Progenitor cell of endocrine pancreas (in vitro differentiated cells): Measurements from ENCODE around the gene CEP41. TPM values are rescaled to one million over a fixed set of nuclear protein-coding genes. Genes with fewer than 3 reads are reported as not detected.

ENCODE experiments used
- DNase-seq: peaks from one replicate; pipeline ENCODE4 v3.0.0; 2021; ENCODE audit warnings: low spot score; ENCODE audit not compliant: unreplicated experiment
- H3K27ac Mint-ChIP-seq: 2 replicates; pipeline ENCODE4 v1.8.0; 2021; ENCODE audit warnings: mild to moderate bottlenecking, moderate library complexity, mixed read lengths
- H3K27me3 Mint-ChIP-seq: 2 replicates; pipeline ENCODE4 v1.8.0; 2021; ENCODE audit warnings: mixed read lengths
- H3K36me3 Mint-ChIP-seq: 2 replicates; pipeline ENCODE4 v1.8.0; 2022; ENCODE audit warnings: mixed read lengths; ENCODE audit not compliant: insufficient read depth
- H3K4me1 Mint-ChIP-seq: 2 replicates; pipeline ENCODE4 v1.8.0; 2021; ENCODE audit warnings: low read depth, mixed read lengths
- H3K4me3 Mint-ChIP-seq: 2 replicates; pipeline ENCODE4 v1.8.0; 2021; ENCODE audit warnings: low read depth, mild to moderate bottlenecking, moderate library complexity, mixed read lengths
- H3K9me3 Mint-ChIP-seq: 2 replicates; pipeline ENCODE4 v1.8.0; 2021; ENCODE audit warnings: low read depth, mixed read lengths
- CTCF ChIP-seq: fragments of 200-600 bp; sonication (generic); IDR thresholded peaks from one replicate; pipeline ENCODE4 v1.5.0; 2021; ENCODE audit warnings: antibody characterized with exemption, mild to moderate bottlenecking; ENCODE audit not compliant: unreplicated experiment
- total RNA-seq: library from RNA; stranded (reverse); gene quantifications from 2 replicates; pipeline ENCODE4 v1.2.1, GENCODE V29; 2021

CEP41 gene
- total RNA-seq, 1 donor from 2014 or later: 31.8 TPM

- Mint-ChIP-seq H3K4me3 (no peak overlapping the region), H3K4me1 (peaks cover 37% of the 10 kb centered on the region), H3K9me3 (peaks cover 7% of the 10 kb centered on the region), H3K27me3 (no peaks in the 10 kb centered on the region), H3K27ac (peak overlapping the region; percentile 69), H3K36me3 (peaks cover 1% of the 10 kb centered on the region)
- no peak for DNase-seq
- TF ChIP-seq CTCF: no peak
Observed at GRCh38 chr7:130364451-130364850, 76.4 kb downstream of the CEP41 start.

GRCh38 chr7:130363026-130363847, 77.6 kb downstream of the CEP41 start:
- DNase-seq: no peak

GRCh38 chr7:130362251-130362816, 78.5 kb downstream of the CEP41 start:
- Mint-ChIP-seq H3K9me3 (peaks cover 7% of the 10 kb centered on the region), H3K4me3 (no peak overlapping the region), H3K36me3 (peaks cover 1% of the 10 kb centered on the region), H3K27me3 (no peaks in the 10 kb centered on the region), H3K27ac (no peak overlapping the region), H3K4me1 (peaks cover 27% of the 10 kb centered on the region)
- TF ChIP-seq CTCF: no peak
- no peak for DNase-seq

More at GRCh38 chr7:130363026-130363847, 77.6 kb downstream of the CEP41 start:
- Mint-ChIP-seq H3K27ac (peak overlapping the region; percentile 51), H3K4me1 (peaks cover 28% of the 10 kb centered on the region), H3K36me3 (peaks cover 1% of the 10 kb centered on the region), H3K27me3 (no peaks in the 10 kb centered on the region), H3K9me3 (peaks cover 7% of the 10 kb centered on the region), H3K4me3 (no peak overlapping the region)
- no peak for TF ChIP-seq CTCF

GRCh38 chr7:130361681-130362080, 79.1 kb downstream of the CEP41 start:
- TF ChIP-seq CTCF: no peak
- no peak for DNase-seq
- Mint-ChIP-seq H3K27ac (no peak overlapping the region), H3K27me3 (no peaks in the 10 kb centered on the region), H3K9me3 (peaks cover 7% of the 10 kb centered on the region), H3K4me1 (peaks cover 22% of the 10 kb centered on the region), H3K36me3 (peaks cover 1% of the 10 kb centered on the region), H3K4me3 (no peak overlapping the region)

GRCh38 chr7:130360518-130360917, 80.3 kb downstream of the CEP41 start:
- no peaks in the 10 kb centered on the region for H3K27me3 Mint-ChIP-seq
- peaks cover 7% of the 10 kb centered on the region for H3K9me3 Mint-ChIP-seq
- H3K27ac Mint-ChIP-seq: peak overlapping the region; percentile 19
- TF ChIP-seq CTCF: no peak
- H3K4me3 Mint-ChIP-seq: no peak overlapping the region
- peaks cover 24% of the 10 kb centered on the region for H3K4me1 Mint-ChIP-seq
- H3K36me3 Mint-ChIP-seq: peaks cover 1% of the 10 kb centered on the region
- DNase-seq: no peak
